Left ventricle myocardium inferior (tissue), 1 donor: ENCODE data around the gene PIAS1. TPM values are rescaled to one million over a fixed set of nuclear protein-coding genes. Genes with fewer than 3 reads are reported as not detected.
"Not testable (repeated sequence)": the region's sequence is repeated elsewhere in the genome, so short reads cannot be mapped to it uniquely, and the experiment has no call there.

Experiments
- DNase-seq: peaks from one replicate; pipeline ENCODE4 v3.0.0-alpha.2; 2020
- H3K27ac ChIP-seq: fragments of 200-600 bp; replicated peaks from 2 replicates; pipeline ENCODE4 v1.8.0; 2021
- H3K27me3 ChIP-seq: fragments of 200-600 bp; 2 replicates; pipeline ENCODE4 v1.8.0; 2021; ENCODE audit warnings: low read depth
- H3K36me3 ChIP-seq: fragments of 200-600 bp; 2 replicates; pipeline ENCODE4 v1.8.0; 2021
- H3K4me1 ChIP-seq: fragments of 200-600 bp; 2 replicates; pipeline ENCODE4 v1.8.0; 2021
- H3K4me3 ChIP-seq: fragments of 200-600 bp; 2 replicates; pipeline ENCODE4 v1.8.0; 2021; ENCODE audit warnings: mild to moderate bottlenecking, moderate library complexity
- H3K9me3 ChIP-seq: fragments of 200-600 bp; replicated peaks from 2 replicates; pipeline ENCODE4 v1.8.0; 2021
- intact Hi-C: fragments of 100-400 bp; cut with micrococcal nuclease; formaldehyde crosslinking; loops from one replicate; pipeline ENCODE4 v1.11.0; 2022
- total RNA-seq: library from RNA; stranded (reverse); fragmentation: NEBNext Ultra II Directional; extraction: Animal tissue kit (Norgen Biotek cat#: 25700); gene quantifications from one replicate; pipeline ENCODE4 v1.2.1, GENCODE V29; 2021
- TF ChIP-seq, protein P1 (sequence below): fragments of 200-600 bp; IDR thresholded peaks from 2 replicates; pipeline ENCODE4 v1.8.0; 2021; ENCODE audit warnings: antibody characterized with exemption, mild to moderate bottlenecking, borderline replicate concordance
- donor health status: DM: no; HTN: yes; CAD: no; lungs with severe emphysema.

PIAS1 gene
- total RNA-seq, 1 donor from 2014 or later = 29.9 TPM

DNA sequence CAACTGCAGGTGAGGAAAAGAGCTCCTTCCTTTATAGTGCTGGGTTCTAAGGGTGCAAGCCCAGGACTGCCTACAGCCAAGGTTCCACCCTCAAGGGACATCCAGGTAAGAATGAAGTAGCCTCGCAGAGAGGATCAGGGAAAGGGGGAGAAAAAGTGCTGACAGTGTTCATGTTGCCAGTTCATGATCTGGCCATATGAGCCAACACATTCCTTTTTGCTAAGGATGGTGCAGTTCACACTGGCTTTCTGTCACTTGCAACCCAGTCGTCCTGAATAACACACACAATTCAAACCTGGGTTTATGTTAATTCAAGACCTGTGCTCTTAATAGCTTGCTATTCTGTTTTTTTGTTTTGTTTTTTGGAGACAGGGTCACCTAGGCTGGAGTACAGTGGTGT lies 166.4 kb downstream of the PIAS1 start:
- no peak for DNase-seq
- Histone ChIP-seq H3K36me3 (peaks cover 7% of the 10 kb centered on the region), H3K9me3 (no peaks in the 10 kb centered on the region), H3K27me3 (no peaks in the 10 kb centered on the region), H3K4me3 (no peak overlapping the region), H3K4me1 (no peaks in the 10 kb centered on the region), H3K27ac (no peak overlapping the region)
- intact Hi-C loops = no loop called here
- TF ChIP-seq, protein P1, sequence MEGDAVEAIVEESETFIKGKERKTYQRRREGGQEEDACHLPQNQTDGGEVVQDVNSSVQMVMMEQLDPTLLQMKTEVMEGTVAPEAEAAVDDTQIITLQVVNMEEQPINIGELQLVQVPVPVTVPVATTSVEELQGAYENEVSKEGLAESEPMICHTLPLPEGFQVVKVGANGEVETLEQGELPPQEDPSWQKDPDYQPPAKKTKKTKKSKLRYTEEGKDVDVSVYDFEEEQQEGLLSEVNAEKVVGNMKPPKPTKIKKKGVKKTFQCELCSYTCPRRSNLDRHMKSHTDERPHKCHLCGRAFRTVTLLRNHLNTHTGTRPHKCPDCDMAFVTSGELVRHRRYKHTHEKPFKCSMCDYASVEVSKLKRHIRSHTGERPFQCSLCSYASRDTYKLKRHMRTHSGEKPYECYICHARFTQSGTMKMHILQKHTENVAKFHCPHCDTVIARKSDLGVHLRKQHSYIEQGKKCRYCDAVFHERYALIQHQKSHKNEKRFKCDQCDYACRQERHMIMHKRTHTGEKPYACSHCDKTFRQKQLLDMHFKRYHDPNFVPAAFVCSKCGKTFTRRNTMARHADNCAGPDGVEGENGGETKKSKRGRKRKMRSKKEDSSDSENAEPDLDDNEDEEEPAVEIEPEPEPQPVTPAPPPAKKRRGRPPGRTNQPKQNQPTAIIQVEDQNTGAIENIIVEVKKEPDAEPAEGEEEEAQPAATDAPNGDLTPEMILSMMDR = no peak

GRCh38 chr15:68220967-68221366 lies 166.9 kb downstream of the PIAS1 start:
- TF ChIP-seq, protein P1 = no peak
- no peaks in the 10 kb centered on the region for H3K27me3 ChIP-seq
- no peaks in the 10 kb centered on the region for H3K4me1 ChIP-seq
- H3K36me3 ChIP-seq = peaks cover 7% of the 10 kb centered on the region
- intact Hi-C loops = no loop called here
- DNase-seq = no peak
- H3K9me3 ChIP-seq = no peaks in the 10 kb centered on the region
- no peak overlapping the region for H3K4me3 ChIP-seq
- H3K27ac ChIP-seq = no peak overlapping the region

DNA sequence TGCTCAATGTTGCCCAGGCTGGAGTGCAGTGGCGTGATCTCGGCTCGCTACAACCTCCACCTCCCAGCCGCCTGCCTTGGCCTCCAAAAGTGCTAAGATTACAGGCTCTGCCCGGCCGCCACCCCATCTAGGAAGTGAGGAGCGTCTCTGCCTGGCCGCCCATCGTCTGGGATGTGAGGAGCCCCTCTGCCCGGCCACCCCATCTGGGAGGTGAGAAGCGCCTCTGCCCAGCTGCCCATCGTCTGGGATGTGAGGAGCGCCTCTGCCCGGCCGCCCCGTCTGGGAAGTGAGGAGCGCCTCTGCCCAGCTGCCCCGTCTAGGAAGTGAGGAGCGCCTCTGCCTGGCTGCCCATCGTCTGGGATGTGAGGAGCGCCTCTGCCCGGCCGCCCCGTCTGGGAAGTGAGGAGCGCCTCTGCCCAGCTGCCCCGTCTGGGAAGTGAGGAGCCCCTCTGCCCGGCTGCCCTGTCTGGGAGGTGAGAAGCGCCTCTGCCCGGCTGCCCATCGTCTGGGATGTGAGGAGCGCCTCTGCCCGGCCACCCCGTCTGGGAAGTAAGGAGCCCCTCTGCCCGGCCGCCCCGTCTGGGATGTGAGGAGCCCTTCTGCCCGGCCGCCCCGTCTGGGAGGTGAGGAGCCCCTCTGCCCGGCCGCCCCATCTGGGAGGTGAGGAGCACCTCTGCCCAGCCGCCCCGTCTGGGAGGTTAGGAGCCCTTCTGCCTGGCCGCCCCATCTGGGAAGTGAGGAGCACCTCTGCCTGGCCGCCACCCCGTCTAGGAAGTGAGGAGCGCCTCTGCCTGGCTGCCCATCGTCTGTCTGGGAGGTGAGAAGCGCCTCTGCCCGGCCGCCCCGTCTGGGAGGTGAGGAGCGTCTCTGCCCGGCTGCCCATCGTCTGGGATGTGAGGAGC lies 167.7 kb downstream of the PIAS1 start:
- H3K4me3 ChIP-seq, H3K4me1 ChIP-seq, H3K27ac ChIP-seq, H3K27me3 ChIP-seq, H3K9me3 ChIP-seq, DNase-seq, H3K36me3 ChIP-seq, intact Hi-C loops: not testable (repeated sequence)

- H3K9me3 ChIP-seq, intact Hi-C loops, H3K36me3 ChIP-seq, H3K27me3 ChIP-seq, H3K27ac ChIP-seq, DNase-seq, H3K4me3 ChIP-seq, H3K4me1 ChIP-seq: not testable (repeated sequence)
Measured at GRCh38 chr15:68222432-68222743, 168.3 kb downstream of the PIAS1 start.

DNA sequence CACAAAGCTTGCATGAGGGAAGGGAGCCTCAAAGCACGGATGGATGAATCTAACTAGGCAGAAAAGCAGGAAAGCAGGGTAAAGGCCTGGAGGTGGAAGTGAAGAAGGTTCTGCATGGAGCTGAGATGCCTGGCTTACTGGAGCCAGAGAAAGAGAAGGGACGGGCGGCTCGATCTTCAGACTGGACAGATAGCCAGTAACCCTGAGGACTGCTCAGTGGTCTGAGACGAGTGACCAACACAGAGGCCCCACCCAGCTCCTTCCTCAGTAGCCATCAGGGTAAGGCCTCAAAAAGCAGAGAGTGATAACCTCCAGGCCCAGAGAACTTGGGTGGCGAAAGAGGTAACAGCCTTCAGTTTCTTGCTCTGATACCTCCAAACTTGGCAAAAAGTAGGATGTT lies 169.1 kb downstream of the PIAS1 start:
- H3K27ac ChIP-seq = no peak overlapping the region
- H3K4me3 ChIP-seq = no peak overlapping the region
- H3K4me1 ChIP-seq = peaks cover 4% of the 10 kb centered on the region
- intact Hi-C loops = no loop called here
- TF ChIP-seq, protein P1 = no peak
- H3K36me3 ChIP-seq = peaks cover 3% of the 10 kb centered on the region
- no peaks in the 10 kb centered on the region for H3K27me3 ChIP-seq
- DNase-seq = no peak
- H3K9me3 ChIP-seq = no peaks in the 10 kb centered on the region

DNA sequence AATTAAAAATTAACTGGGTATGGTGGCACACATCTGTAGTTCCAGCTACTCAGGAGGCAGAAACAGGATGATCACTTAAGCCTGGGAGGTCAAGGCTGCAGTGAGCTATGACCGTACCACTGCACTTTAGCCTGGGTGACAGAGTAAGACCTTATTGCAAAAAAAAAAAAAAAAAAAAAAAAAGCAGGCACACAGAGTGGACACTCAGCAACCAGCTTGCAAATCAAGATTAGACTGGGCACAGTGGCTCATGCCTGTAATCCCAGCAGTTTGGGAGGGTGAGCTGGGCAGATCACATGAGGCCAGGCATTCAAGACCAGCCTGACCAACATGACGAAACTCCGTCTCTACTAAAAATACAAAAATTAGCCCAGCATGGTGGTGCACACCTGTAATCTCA lies 170.0 kb downstream of the PIAS1 start:
- no peak overlapping the region for H3K4me3 ChIP-seq
- no peak overlapping the region for H3K27ac ChIP-seq
- no peak for DNase-seq
- TF ChIP-seq, protein P1 = no peak
- peaks cover 13% of the 10 kb centered on the region for H3K4me1 ChIP-seq
- H3K36me3 ChIP-seq = no peaks in the 10 kb centered on the region
- no peaks in the 10 kb centered on the region for H3K27me3 ChIP-seq
- H3K9me3 ChIP-seq = no peaks in the 10 kb centered on the region
- intact Hi-C loops = no loop called here
